HG03378 (cell line): ENCODE measurements around the gene SLC16A10.

Experiments used
- ATAC-seq: cut with Tn5 transposase; IDR thresholded peaks from one replicate; pipeline ENCODE4 v1.9.1; 2021; ENCODE audit warnings: mild to moderate bottlenecking, moderate library complexity; ENCODE audit not compliant: unreplicated experiment

The SLC16A10 gene

DNA sequence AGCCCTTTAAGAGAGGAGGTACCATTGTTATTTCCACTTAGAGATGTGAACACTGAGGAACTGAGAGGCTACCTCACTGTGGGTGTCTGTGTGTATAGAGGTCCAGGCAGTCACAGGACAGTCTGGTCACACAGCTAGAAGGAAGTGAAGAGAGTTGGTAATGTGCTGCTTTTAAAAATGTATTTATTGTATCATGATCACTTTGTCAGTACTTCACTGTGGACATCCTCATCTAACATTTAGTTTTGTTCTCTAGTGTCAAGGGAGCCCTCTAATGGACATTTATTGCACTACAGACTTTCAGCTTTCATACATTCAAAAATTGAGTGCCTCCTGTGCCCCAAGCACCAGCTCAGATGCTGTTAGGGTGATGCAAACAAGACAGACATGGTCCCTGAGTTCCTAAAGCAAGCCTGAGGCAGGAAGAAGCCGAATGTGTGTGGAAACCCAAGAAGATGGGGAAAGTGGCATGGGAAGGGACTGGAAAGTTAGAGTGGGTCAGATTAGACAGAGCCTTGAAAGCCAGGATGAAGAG lies 123.0 kb downstream of the SLC16A10 start:
- peak; percentile 66 for ATAC-seq

DNA sequence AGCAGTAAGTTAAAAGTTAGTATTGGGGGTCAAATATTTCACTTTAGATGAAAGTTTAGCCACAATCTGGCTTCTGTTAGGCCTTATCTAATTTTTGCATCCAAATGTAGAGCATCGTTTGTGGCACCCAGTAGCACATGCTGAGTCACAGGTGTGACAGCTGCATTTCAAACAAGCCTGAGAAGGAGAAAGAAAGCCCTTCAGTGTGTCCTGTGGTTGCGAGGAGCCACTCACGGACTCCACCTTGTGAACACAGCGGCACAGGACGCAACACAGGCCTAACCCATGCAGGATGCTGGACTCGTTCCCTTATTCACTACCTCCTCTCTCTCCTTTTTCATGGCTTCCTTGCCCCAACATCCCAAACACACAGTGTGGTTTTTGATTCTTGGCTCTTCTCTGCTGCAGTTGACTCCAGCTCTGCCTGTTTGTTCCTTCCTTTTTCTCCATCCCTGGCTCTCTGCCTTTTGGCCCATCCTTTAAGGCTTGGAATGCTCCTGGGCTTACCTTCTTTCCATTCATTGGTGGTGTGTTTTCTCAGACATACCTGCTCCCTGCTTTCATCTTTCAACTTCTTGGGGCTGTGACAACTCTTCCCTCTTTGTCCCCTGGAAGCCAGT lies 124.2 kb downstream of the SLC16A10 start:
- ATAC-seq = no peak

DNA sequence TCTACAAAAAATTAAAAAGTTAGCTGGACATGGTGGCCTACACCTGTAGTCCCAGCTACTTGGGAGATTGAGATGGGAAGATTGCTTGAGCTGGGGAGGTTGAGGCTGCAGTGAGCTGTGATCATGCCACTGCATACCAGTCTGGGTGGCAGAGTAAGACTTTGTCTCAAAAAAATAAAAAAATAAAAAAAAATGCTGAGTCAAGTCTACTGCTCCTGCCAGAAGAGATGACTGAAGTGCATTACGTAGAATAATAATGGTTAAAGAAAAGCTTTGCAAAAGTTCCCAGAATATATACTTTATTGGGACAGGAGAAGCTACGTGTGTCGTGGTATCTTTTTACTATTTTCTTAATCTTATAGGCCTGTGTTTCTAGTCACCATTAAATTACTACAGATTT lies 125.3 kb downstream of the SLC16A10 start:
- ATAC-seq = no peak

DNA sequence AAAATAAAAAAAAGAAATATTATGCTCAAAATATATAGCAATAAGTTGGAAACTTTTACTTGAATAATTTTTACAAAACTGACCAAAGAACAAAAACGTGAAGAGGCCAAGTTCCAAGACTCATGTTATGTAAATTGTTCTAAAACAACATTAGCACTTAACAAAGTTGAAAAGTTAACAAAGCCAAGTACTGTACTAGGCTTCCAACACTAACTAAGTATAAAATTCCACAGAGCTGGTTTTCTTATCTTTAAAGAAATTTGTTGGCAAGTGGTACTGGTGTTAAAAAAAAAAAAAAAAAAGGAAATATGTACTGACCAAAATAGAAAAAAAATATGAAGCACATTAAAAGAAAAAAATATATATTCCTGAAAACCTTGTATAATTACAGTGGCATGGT lies 127.8 kb downstream of the SLC16A10 start:
- ATAC-seq = no peak

DNA sequence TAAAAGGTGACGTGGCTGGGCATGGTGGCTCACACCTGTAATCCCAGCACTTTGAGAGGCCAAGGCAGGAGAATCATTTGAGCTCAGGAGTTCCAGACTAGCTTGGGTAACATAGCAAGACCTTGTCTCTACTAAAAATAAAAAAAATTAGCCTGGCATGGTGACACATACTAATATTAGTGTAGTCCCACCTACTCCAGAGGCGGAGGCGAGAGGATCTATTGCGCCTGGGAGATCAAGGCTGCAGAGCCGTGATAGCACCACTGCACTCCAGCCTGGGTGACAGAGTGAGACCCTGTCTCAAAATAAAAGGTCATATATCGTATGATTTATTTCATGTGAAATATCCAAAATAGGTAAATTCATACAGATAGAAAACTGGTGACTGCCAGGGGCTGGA lies 132.5 kb downstream of the SLC16A10 start:
- no peak for ATAC-seq

DNA sequence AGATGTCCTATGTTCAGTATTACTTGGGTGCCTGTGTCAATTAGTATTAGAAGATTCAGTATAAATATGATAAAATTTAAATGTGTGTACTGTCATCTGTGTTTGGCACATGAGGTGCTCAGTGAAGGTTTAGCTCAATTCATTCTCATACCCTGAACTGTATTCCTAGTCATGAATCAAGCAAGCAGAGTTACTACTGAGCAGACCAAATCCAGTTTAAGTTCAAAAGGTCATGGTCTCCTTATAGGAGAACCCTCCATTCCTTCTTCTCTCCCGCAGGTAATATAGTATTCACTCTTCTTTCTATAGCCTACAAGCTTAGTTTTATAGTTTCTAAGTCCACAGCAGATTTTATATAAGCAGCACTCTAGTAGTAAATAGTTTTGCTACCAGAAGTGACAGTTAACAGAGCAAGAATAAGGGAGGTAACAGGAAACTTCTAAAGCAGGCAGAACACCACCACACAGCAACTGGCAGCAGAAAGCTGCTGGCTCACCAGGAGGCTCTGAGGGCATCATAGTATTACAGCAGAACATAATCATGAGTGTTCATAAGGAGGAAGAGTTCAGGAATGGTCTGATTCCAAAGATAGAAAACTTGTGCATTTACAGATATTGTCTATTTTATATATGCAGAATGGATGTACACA lies 133.2 kb downstream of the SLC16A10 start:
- ATAC-seq = no peak

DNA sequence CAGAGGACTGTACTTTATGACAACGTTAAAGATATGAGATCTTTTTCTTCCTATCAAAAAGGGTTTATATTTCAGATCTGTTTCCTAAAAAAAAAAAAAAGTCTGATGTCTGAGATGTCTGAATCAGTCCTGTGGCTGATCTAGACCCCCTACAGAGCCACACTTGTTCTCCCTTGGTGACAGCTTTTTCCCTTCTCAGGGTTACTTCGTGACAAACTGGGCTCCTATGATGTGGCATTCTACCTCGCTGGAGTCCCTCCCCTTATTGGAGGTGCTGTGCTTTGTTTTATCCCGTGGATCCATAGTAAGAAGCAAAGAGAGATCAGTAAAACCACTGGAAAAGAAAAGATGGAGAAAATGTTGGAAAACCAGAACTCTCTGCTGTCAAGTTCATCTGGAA lies 134.5 kb downstream of the SLC16A10 start:
- ATAC-seq = no peak

DNA sequence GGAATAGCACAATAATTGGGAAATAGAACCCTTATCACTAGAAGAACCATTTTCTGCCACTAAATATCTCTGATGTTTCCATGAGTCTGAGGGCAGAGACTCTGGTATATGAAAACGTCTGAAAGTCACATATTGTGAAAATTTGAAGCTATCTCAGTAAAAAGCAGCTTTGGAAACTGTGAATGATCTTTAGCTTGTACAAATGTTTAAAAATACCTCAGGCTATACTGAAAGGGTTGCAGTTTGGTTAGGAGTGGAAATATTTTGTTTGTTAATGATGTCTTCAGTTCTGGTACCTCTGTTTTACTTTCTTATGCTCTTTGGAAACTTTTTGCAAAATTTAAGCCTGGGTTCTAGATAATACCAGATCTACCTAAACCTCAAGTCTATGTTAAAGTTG lies 135.0 kb downstream of the SLC16A10 start:
- no peak for ATAC-seq

DNA sequence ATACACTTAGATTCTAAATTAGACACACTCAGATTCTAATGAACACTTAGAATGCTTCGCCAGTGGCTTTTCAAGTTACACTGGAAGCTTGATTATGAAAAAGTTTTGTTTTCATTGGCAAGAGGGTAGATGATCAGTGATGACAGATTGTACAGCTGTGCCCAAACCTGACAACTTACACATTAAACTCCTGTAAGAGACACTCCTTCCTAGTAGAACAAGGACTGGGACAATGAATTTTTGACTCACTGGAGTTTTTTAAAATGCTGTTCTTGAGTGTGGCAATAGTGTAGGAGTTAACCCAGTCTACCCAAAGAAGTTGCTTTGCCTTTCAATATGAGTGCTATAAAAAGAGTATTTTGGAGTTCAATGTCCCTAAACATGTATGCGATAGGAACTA lies 140.8 kb downstream of the SLC16A10 start:
- no peak for ATAC-seq

DNA sequence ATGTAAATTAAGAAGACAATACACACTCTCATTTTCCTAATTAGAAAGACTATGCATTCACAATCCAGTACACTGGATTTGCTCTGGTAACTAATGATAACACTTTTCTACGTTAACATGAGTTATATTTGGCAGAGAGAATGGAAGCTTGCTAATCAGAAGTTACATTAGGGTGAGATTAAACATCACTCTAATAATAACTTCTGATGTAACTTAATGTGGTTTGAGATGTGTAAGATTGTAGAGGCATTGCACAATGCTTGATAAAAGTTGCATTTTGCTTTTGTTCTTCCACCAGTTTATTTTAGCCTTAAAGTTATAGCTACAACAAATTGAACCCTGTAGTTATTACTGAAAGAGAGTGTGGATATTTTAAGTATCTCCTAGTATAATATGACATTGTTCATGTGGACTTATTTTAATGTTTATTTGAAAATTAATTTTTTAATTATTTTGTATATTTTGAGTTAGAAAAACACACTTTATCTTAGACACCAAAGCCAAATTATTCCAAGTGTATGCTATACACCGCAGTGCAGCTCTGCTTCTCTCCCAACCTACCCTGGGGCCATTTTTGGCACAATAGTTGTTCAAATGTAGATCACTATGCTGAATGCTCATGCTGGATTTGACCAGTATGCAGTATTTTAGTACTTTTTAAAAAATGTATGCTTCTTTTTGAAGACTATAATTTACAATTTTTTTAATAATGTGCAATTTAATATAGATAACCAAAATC lies 143.2 kb downstream of the SLC16A10 start:
- ATAC-seq = no peak

DNA sequence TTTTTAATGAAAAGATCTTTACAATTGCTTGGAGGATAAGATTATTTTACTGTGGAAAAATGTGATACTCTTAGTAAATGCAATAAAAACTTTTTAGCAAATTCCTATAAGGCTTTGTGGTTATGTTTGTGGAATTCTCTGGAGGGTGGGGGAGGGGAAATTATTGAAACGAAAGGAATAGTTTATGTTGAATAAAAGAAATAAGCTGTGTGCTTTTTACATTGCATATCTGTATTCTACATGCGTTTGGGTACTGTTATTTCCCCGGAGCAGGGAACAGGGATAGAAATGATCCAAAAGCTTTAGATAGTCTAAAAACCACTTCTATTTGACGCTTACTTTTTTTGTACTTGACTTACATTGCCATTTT lies 143.8 kb downstream of the SLC16A10 start:
- ATAC-seq = no peak

DNA sequence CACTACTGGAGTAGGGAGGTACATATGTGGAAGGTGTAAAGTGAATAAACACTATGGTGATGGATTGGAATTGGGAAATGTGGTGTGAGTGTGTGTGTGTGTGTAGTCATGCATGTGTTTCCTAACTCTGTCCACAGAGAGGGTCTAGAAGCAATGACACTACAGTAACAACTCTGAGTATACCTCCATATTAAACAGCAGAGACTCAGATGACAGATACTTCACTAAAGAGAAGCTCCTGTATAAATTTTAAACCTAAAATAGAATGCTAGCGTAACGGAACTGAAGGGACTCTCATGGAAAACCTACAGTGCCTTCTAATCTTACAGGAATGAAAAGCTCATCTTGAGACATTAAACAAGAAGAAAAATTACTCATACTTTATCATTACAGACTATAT lies 150.5 kb downstream of the SLC16A10 start:
- no peak for ATAC-seq

DNA sequence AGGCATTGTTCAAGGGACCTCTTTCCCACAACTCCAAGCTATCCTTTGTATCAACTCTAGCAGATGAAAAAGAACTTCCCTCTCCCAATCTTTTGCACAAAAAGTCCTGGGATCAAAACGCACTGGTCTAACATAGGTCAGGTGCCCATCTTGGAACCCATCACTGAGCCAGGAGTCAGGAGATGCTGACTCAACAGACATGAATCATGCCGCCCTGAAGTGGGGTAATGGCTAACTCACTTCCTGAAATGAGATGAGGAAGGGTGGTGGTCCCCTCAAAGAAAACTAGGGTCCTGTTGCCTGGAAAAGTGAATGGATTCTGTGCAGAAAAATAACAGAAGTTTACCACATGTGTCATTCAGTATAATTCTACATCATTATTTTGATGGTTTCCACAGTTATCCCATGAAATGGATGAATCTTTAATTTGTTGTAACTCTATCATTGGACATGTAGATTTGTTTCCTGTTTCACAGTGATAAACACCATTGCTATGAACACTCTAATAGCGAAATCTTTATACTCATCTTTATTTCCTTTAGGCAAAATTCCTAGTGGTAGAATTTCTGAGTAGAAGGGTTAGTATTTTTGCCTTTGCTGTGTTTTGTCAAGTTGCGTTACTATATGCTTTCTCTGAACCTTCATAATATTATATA lies 151.3 kb downstream of the SLC16A10 start:
- ATAC-seq = no peak

DNA sequence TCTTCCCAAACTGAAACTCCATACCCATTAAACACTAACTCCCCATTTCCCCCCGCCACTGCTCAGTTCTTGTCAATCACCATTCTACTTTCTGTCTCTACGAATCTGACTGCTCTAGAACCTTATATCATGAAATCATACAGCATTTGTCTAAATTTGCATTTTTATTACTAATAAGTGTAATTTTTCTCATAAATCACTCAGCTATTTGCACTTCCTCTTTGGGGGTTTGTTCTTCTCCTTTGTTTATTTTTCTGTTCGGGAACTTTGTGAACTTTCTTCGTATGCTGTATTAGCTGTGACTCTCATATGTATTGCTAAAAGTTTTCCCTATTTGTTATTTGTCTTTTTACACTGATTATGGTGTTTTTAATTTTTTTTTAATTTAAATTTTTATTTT lies 152.2 kb downstream of the SLC16A10 start:
- no peak for ATAC-seq

DNA sequence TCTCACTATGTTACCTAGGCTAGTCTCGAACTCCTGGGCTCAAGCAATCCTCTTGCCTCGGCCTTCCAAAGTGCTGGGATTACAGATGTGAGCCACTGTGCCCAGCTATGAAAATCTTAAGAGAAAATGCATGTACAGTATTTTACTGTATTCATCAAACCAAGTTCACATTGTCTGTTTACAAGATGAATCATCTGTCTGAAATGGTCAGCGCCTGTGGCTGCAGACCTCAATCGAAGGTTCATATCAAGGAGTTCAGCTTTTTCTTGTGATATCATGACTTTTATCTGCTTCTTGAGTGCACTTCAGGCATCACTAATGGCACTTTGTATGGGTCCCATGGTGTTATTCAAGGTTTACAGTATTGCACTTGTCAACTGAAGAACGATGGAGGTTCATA lies 155.1 kb downstream of the SLC16A10 start:
- ATAC-seq = no peak

DNA sequence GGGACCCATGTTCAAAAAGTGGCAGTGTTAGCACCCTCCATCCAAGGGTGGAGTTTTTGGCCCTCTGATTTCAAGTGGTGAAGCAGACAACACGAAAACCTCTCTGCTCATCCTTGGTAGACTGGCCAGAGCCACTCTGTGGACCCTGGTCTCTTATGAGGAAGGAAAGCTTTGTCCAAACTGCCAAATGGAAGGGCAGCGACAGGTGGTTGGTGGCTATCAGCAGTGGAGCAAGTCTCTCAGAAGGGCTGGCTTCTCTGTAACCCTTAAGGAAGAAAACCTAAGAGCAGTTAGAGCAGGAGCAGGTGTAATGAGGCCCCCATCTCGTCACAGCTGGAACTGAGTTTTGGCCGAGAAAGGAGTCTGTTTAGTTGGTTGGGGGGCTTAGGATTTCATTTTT lies 155.8 kb downstream of the SLC16A10 start:
- ATAC-seq = no peak

DNA sequence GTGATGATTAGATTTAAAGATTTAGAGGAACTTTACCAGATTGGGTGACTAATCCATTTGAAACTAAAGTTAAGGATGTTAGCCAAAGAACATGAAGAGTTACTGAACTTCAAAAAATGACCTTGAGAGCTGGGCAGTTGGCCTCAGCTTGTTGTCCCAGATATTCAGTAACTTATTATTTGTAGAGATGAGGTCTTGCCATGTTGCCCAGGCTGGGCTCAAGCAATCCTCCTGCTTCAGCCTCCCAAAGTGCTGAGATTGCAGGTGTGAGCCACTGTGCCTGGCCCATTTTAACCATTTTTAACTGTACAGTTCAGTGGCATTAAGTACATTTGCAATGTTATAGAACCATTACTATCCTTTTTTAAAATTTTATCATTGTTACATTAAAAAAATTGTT lies 161.5 kb downstream of the SLC16A10 start:
- ATAC-seq = no peak

DNA sequence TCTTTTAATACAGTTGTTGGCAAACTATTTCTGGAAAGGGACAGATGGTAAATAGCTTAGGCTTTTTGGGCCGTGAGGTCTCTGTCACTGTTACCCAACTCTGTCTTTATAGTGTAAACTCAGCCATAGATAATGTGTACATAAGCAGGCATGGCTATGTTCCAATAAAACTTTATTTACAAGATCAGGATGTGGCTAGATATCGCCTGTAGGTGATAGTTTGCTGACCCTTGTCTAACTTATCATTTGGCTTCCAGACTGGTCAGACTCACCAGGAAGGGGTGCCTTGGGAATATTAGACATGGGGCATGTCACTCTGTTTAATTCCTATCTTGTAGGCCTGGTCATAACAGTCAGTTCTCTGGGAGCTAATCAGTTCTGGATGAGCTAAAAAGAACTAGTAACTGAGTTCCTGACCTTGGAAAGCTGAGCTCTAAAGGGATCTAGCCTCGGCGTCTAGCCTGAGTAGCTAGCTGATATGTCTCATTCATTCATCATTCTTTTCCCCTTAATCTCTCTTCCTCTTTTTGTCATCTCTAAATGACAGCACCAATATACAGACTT lies 163.6 kb downstream of the SLC16A10 start:
- peak; percentile 65 for ATAC-seq

DNA sequence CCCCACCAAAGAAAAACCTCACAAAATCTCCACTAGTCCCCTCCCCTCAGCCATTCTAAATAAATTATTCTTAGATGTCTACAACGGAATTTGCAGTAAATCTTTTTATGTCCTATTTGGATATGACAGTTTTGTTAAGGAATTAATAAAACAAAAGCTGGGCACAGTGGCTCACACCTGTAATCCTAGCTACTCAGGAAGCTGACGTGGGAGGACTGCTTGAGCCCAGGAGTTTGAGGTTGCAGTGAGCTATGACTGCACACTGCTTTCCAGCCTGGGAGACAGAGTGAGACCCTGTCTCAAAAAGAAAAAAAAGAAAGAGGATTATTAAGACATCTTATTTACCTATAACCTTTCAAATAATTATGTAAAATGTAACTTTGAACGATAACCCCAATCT lies 165.4 kb downstream of the SLC16A10 start:
- ATAC-seq = no peak

DNA sequence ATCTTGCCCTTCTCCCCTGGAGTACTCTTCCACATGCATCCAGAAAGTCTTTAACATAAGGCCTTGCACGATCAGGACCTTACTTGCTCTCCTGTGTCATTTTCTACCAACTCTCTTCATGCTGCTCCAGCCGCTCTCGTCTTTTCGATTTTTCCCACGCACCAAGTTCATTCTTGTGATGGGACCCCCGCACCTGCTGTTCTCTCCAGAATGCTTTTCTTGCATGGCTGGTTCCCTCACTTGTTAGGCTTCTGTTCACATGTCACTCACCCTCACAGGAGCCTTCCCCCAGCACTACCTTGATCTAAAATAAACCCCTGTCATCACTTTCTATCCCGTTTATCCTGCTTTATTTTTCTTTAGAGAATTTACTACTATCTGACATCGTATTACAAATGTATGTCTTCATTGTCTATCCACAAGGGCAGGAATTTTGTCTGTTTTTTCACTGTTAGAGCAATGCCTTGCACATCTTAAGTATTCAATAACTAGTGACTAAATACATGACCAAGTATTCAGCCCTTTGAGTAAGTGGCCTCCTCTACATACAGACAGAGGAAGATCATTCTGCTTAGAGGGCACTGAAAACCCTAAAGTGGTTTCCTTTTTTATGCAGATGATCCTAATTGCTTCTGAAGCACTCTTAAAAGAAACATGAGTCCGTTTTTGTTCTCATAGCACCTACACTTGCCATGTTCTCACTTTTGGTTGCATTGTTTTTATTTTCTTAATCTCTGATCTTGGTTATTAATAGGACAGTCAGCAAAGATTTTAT lies 166.9 kb downstream of the SLC16A10 start:
- no peak for ATAC-seq

DNA sequence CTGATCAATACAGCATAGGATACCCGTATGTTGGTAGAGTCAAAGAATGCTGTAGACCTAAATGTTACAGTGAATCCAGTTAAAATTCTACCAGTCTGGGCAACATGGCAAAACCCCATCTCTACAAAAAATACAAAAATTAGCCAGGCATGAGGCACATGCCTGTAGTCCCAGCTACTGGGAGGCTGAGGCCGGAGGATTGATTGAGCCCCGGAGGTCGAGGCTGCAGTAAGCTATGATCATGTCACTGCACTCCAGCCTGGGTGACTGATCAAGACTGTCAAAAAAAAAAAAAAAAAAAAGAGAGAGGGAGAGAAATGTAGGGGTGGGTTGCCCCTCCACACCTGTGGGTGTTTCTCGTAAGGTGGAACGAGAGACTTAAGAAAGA lies 167.5 kb downstream of the SLC16A10 start:
- ATAC-seq = no peak
